HTR-8/SVneo (cell line): Measurements from ENCODE around the gene CACNA2D4.

Source experiments
- DNase-seq: peaks from one replicate; pipeline ENCODE4 v3.0.0; 2011; ENCODE audit warnings: low spot score, mixed read lengths; ENCODE audit not compliant: insufficient read length
- FAIRE-seq: peaks from 2 replicates; lab custom pipeline; 2011; peaks lifted over from hg19 to GRCh38; lab: Jason Lieb, UNC

CACNA2D4 gene

DNA sequence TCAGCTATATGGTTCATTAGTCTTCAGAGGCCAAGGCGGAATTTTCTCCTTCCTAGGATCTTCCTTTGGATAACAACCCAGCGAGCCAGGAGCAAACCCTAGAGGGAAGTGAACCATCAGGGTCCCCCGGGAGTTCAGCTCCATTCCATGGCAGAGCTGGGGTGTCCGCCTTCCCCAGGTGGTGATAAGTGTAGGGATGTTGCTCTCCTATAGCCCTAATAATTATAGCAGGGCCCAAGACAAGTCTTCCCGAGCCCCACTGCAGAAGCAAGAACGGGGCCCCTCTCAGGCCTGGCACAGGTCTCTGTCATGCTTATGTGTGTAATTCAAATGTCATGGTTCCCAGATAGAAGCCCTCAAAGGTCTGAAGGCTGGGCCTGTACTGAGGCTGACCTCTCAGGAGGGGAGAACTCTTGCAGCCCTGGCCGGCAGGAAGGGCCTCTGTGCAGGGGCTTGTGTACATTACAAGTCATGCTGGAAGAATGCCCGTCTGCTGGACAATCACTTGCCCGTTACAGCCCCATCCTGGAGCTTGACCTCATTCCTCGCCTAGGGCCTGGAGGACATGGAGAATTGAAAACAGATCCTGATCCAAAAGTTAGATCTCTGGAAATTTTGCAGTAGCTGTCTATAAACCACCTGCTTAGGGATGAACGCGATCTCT, 80.8 kb downstream of the CACNA2D4 start:
- FAIRE-seq (peak; percentile 75), DNase-seq (peak; percentile 85)

DNA sequence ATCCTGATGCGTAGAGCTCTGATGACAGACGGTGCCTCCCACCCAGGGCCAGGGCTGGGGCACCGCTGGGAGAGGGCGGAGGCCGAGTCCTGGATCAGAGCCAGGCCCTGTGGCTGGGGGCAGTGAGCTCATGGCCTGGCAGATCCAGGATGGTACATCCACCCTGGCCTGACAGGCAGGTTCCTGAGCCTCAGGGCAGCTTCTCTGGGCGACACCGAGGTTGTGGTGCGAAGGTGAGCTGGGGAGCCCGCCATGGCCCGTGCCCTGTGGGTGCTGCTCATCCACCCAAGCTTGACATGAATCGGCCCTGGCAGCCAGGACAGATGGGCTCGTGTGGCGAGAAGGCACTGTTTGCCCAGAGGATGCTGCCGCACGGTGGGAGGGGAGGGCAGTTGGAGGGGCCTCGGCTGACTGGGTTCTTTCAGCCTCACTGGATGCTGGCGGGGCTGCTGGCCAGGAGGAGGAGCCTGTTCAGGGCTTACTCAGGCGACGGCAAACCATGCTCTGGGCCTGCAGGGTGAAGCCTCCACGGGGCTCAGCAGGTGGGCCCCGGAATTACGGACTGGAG, 81.5 kb downstream of the CACNA2D4 start:
- FAIRE-seq: peak; percentile 74
- DNase-seq: no peak

DNA sequence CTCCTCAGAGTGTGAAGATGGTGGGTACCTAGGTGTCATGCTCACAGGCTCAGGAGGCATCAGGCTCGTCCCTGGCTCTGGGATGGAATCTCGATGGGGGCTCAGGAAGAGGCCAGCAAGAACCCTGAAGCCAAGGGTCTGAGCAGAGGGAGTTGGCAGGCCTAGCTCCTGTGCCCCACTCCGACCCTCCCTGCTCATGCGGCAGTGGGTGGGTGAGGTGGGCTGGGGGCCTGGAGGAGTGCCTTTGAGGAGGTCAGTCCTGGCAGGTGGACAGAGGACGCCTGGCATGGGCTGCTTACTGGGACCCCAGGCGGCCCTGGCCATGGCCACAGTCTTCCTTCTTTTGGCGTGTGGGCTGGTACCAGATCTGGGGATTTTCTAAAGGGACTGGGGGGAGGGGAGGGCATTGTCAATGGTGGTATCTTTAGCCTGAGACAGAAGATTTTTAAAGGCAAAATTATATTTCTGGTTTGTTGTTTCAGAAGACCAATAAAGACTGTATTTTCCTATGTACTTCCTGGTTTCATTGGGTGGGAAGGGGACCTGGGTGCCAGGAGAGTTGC, 82.1 kb downstream of the CACNA2D4 start:
- peak; percentile 20 for FAIRE-seq
- DNase-seq: no peak

DNA sequence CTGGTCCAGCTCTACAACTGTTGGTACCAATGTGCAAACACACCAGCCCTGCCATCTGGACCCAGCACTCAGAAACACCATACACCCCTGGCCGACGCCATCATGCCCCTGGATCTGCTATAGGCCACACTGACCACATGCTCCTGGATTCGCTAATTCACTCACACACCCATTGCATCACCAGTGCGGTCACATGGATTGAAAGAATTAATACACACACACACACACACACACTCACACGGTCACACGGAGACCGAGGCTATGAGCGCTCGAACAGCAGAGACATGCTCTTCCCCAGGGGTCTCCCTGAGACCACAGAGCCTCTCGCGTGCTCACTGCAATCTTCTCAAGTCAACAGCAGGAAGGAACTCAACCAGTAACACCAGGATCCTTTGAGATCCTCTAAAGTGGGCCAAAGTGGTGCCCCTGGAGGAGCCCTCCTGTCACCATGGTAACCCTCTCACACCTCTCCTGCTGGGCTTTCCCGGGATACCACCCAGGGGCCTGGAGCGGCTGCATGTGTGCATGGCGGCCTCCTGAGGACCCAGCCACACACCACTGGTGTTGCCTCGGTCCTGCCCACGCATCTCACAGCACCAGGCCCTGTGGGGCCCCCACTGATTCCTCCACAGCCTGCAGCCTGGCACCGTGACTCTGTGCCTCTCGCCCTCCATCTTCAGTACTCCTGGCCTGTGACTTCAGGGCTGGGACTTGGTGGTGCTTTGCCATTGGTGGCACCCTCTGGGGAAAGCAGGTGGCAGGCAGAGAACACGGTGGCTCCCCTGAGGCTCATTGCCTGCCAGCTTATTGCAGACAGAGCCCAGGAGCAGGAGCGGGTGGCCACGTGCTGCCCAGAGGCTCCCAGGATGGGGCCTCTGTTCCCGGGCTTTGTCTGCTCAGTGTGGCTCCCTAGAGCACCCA, 83.0 kb downstream of the CACNA2D4 start:
- no peak for DNase-seq
- FAIRE-seq: peak; percentile 78

DNA sequence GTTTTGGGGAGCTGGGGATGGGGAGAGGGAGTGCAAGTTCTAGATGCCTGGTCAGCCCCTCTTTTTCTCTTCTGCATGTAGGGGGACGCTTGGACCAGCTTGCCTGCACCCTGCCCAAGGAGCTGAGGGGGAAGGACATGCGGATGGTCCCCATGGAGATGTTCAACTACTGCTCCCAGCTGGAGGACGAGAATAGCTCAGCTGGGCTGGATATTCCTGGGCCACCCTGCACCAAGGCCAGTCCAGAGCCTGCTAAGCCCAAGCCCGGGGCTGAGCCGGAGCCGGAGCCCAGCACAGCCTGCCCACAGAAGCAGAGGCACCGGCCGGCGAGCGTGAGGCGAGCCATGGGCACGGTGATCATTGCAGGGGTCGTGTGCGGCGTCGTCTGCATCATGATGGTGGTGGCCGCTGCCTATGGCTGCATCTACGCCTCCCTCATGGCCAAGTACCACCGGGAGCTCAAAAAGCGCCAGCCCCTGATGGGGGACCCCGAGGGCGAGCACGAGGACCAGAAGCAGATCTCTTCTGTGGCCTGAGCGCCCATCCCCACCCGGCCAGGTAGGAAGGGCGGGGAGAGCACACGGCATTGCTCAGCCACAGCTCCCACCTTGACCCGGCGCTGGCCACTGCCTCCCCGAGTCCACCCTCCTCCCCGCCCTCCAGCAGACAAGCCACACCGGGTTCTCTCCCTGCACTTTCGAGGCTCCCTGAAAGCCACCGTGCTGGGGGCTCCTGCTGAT, 84.1 kb downstream of the CACNA2D4 start:
- no peak for FAIRE-seq
- no peak for DNase-seq

DNA sequence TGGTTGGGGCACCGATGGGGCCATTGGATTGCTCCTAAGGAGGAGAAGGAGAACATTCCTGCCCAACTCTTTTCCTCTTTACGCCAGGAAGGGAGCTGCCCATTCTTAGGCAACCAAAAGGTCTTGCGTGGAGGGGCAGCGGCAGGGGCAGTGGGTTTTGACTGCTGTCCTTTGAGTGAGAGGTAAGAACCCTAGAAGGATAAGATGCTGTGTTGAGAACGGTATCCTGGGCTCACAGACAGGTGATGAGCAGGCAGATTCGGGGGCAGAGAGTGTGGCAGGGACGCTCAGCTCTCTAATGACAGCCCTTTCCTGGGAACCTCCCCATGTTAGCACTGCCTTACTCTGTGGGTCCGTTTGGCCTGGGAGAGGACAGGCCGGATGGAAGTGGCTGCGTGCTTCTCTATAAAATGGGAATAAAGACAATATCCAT, 84.8 kb downstream of the CACNA2D4 start:
- FAIRE-seq: no peak

DNA sequence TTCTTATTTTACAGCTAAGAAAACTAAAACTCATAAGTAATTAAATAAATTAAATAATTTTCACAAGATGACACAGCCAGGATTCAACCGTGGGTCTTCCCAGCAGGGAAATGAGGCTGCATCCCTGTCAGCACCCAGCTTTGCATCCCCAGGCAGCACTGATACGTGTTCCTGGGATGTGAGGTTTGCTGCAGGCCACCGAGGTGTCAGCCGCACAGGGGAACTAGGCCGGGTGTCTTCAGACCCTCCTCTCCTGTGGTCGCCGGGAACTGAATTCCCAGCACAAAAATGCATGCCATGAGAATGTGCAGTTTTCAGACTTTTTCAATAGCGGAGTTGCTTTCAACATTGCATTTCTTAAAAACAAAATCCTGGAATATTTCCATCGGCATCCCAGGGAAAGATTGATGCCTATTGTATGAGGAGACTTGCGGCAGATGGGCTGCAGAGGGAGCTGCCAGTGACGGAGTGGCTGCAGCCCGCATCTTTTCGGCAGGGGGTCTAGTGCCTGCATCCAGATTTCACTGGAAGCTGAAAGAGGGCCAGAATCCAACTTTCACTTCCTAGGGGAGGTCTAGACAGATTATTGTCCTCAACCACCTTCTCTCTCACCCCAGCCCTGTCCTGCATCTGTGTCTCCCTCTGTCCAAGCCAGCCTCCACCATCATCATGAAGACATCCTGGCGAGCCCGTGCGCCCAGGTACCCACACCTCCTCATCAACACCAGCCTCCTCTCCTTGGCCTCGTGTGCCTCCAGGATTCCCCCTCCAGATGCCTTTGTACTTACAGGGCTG, 85.5 kb downstream of the CACNA2D4 start:
- FAIRE-seq (no peak), DNase-seq (no peak)

More for the DNA sequence above, 84.8 kb downstream of the CACNA2D4 start:
- no peak for DNase-seq

DNA sequence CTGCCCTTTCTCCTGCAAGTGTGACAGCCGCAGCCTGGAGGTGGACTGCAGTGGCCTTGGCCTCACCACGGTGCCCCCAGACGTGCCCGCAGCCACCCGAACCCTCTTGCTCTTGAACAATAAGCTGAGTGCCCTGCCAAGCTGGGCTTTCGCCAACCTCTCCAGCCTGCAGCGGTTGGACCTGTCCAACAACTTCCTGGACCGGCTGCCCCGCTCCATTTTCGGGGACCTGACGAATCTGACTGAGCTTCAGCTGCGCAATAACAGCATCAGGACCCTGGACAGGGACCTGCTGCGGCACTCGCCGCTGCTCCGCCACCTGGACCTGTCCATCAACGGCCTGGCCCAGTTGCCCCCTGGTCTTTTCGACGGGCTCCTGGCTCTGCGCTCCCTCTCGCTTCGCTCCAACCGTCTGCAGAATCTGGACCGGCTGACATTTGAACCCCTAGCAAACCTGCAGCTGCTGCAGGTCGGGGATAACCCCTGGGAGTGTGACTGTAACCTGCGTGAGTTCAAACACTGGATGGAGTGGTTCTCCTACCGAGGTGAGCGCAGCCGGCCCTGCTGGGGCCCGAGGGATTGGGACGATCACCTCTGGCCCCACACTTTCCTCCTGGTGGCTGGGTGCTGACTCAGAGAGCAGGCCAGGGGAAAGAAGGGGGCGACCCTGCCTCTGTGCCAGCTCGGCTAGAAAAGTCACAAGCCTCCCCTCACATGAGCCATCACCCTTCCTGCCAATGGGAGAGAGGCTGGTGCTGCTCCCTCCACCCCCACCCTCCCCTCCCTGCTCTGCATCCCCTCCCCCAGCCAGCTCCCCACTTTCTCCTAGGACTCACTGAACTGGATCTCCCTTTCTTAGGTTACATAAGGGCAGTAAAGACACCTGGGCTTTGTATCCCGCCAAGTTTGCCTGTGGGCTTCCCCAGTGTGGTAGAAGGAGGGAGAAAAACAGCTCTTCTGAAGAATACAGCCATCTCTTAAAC, 87.2 kb downstream of the CACNA2D4 start:
- DNase-seq (peak; percentile 70), FAIRE-seq (peak; percentile 65)

DNA sequence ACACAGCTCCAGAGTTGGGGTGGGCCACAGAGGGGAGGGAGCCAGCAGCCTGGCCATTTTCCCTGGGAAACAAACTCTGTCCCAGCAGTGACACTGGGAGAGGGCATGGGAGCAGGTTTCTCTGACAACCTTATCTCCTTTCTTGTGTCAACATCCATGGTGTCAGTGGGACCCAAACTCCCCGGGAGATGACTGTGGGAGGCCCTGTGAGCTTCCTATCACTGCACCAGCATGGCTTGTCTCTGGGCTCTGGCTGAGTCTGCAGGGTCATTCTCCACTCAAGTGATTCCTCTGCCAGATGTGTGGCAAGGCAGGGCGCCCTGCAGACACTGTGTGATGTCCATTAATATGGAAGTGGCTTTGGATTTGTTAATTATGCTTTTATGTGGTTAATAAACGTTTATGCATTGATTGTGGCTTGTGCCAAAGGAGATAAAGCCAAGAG, 88.0 kb downstream of the CACNA2D4 start:
- FAIRE-seq (no peak), DNase-seq (no peak)

DNA sequence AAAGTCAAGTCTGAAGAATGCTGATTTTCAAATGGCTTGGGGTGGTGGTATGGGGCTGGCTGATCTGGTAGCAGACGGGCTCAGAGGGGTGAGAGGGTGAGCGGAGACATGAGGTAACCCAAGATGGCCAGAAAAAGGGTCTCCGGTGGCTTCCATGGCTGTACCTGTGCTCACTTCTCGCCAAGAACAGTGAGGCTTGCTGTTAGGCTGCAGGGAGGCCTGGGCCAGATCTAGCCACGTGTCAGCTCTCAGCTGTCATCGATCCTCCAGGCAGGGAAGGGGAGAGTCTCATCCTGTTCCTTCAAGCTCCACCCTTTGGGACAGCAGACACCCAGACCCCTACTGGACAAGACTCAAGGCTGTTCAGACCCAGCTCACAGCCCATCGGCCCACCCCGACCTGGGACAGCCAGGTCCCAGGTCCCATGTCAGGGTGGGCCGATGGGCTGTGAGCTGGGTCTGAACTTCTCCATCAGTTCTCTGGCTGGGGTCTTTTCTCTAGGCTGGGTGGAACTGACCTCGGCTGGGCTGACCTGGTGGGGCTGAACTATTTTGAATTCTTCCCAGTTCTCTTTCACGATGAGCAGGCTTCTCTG, 89.0 kb downstream of the CACNA2D4 start:
- DNase-seq: no peak
- FAIRE-seq: peak; percentile 38

DNA sequence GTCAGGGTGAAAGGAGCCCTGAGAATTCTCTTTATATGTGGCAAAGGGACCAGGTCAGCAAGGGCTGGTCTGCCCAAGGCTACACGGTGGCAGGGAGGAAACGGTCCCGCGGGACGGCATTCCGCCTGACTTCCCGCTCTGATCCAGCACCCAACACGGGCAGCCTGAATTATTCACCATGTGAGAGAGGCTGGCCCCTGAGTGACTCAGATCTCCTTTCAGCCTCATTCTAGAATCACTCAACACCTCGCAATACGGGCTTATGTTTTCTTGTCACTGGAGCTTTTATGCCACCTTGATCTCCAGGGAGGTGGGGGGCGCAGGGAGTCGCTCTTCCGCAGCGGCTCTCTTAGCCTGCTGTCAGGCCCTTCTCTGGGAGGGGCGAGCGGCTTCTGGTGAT, 89.6 kb downstream of the CACNA2D4 start:
- FAIRE-seq: no peak
- no peak for DNase-seq

DNA sequence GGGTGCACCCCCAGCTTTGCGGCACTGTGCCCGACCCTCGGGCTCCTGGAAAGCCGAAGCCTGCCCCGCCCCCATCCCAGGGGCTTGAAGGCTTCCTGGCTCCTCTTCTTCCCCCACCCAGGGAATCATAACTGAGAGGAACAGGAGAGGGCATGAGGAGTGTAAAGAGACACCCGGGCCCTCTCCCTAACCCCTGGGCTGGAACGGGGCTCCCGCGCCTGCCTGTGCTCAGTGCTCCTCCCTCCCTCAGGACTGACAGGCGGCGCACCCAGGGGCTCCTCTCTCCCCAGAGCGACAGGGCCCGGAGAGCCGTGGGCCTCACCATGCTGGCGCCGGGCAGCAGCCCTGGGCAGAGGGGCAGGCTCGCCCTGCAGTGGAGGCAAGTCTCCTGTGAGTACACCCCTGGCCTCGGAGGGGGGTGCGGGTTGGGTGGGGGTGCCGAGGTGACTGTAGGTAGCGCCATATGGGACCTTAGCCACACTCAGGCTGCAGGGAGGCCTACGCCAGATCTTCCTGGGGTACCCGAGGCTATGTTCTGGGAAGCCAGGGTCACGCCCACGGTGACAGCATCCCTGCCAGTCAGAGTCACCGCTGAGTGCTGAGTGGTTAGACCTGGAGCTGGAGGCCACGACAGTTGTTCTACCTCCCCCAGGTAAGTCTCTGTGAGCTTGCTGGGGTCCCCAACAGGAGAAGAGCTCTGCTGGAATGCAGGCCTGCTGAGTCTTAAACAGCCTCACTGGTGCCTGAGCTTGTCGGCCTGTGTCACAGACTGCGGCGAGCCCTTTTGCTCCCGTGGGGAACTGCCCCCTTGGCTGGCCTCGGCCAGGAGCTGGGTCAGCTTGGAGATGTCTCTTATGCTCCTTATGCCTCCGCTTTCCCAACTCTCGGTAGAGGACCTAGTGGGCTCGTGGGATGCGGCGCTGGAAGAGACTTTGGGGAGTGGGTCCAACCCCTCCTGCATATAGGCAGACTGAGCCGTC, 90.3 kb downstream of the CACNA2D4 start:
- FAIRE-seq: no peak
- no peak for DNase-seq

DNA sequence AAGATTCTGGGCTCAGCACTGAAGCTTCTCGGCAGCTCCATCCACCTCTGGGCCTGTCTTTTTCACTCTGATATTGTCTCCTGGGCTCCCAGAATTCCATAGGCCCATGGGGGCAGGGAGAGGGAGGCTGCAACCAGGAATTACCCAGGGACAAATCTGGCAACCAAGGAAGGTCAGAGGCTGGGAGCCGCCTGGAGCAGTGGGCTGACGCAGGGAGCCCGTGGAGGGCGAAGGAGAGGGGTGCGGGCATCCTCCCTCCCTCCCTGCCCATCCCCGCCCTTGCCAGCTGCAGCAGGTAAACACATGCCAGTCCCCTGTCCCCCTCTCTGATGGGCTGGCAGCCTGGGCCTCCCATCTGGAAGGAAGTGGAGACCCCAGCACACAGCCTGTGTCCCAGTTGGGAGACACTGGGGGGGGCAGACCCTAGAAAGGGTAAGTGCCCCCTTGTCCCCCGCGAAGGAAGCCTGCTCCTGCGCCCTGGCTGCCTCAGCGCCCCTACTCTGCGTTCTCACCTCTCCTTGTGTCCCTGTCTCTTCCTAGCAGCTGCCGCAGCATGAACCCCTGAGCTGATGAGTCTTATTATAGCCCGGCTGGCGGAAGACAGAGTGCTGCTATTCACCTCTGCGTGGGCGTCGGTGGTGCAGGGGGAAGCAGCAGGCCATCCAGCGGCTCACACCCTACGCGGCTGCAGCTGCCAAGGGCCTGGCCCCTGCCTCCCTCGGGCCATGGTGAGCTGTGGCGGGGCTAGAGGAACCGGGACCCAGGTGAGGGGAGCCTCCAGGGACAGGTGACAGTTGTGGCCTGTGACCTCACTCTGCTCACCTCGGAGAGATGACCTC, 91.4 kb downstream of the CACNA2D4 start:
- no peak for DNase-seq
- no peak for FAIRE-seq

DNA sequence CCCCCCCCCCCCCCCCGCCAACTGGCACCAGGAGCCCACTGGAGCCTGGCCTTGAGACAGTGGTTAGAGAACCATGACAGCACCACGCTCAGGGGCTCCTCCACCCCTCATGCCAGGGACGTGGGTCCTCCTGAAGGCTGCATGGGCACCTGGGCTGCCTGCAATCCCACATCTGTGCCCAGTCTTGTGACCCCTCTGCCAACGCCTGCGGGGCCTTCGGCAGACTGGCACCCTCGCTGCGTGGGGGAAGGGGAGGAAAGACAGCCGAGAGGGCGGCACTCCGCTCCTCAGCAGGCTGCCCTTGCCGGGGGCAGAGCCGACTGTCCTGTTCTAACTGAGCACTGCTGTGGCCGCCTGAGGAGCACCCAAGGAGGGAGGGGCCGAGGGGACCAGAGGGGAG, 92.1 kb downstream of the CACNA2D4 start:
- FAIRE-seq (no peak), DNase-seq (no peak)

DNA sequence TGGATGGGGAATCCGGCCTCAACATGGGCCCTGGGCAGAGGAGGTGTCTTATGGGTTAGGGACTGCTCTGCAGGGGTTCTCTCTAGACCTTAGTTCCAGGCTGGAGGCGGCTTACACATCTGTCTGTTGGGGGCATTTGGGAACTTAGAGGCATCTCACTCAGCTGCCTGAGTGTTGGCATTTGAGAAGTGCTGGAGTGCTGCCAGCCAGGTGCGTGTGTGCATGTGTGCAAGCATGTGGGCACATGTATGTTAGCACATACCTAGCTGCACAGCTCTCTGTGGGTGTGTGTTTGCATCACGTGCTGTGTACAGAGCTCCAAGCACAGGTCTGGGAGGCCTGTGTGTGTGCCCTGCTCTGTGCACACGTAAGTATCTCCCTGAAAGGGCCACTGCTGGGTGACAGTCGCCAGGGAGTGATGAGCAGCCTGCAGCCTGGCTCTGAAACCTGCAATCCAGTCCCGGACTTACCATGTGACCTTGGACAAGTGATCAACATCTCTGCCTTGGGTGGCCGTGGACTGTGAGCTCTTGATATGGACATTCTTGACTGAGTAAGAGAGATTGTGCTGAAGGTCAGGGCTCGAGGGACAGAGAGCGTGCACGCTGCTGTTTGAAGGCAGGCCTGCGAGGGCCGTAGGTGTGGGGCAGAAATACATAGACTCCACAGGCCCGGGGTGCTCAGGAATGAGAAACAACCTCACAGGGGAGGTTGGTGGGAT, 92.9 kb downstream of the CACNA2D4 start:
- DNase-seq (no peak), FAIRE-seq (peak; percentile 66)
